BJ (cell line): Measurements from ENCODE around the gene MGST3. TPM values are rescaled to one million over a fixed set of nuclear protein-coding genes. Genes with fewer than 3 reads are reported as not detected.

Experiments used
- CTCF ChIA-PET: fragments of 350-600 bp; formaldehyde crosslinking; extraction: SDS; loops from one replicate; lab custom pipeline; 2021; ENCODE audit warnings: antibody characterized with exemption, inconsistent platforms; lab: Yijun Ruan, JAX
- POLR2A ChIA-PET: fragments of 300-600 bp; sonication (Branson Sonifier 250); formaldehyde crosslinking; extraction: SDS; loops from one replicate; lab custom pipeline; 2021; ENCODE audit warnings: antibody characterized with exemption; lab: Charles Lee
- DNase-seq: peaks from one replicate; pipeline ENCODE4 v3.0.0-alpha.2; 2011; ENCODE audit warnings: low read depth
- H3K27me3 ChIP-seq: 2 replicates; pipeline ENCODE4 v1.6.0; 2011; ENCODE audit warnings: low read length; ENCODE audit not compliant: control insufficient read depth, insufficient read depth
- H3K36me3 ChIP-seq: 2 replicates; pipeline ENCODE4 v1.5.1; 2011; ENCODE audit warnings: low read length; ENCODE audit not compliant: control insufficient read depth, insufficient read depth
- H3K4me3 ChIP-seq: 2 replicates; pipeline ENCODE4 v1.5.1; 2011; ENCODE audit warnings: low read depth, mild to moderate bottlenecking, control low read depth, low read length
- polyA plus RNA-seq: library from polyadenylated mRNA; depleted of rRNA; stranded (reverse); fragments of >200 nt; gene quantifications from 2 replicates; pipeline ENCODE4 v1.2.3, GENCODE V29; 2011
- TF ChIP-seq, protein P1 (sequence below): IDR thresholded peaks from 2 replicates; pipeline ENCODE4 v1.5.1; 2011; ENCODE audit warnings: low read depth, mild to moderate bottlenecking, control low read depth, inconsistent platforms, low read length, moderate library complexity; ENCODE audit not compliant: insufficient read depth

Gene MGST3
- polyA plus RNA-seq, 1 experiment: 220 TPM

DNA sequence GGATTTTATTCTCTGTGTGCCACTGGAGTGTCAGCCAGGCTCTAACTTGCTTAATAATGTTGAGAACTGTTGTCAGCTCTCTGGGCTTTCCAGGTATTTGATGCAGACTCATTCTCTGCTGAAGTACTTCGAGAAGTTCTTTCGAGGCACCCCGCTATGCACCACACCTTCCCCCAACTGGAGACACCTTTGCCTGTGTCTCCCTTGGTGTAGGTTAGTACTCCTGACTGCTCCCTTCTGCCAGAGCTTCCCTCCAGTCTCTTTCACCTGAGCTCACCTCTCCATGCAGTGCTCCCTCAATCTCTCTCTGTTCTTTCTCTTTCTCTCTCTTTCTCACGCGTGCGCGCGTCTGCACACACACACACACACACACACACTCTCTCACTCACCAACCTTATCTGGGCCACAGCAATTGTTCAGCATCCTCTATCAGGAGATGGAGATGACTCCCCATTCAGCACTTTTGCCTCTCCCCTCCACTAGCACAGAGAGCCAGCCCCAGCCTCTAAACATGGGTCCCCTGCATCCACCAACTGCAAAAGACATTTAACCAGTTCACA is 14.0 kb upstream of the MGST3 start:
- CTCF ChIA-PET: interaction anchor here (0.7 kb wide), 1 partner anchor 81 kb away, joined by 3 read pairs; the partner anchor contains the start of gene ALDH9A1

DNA sequence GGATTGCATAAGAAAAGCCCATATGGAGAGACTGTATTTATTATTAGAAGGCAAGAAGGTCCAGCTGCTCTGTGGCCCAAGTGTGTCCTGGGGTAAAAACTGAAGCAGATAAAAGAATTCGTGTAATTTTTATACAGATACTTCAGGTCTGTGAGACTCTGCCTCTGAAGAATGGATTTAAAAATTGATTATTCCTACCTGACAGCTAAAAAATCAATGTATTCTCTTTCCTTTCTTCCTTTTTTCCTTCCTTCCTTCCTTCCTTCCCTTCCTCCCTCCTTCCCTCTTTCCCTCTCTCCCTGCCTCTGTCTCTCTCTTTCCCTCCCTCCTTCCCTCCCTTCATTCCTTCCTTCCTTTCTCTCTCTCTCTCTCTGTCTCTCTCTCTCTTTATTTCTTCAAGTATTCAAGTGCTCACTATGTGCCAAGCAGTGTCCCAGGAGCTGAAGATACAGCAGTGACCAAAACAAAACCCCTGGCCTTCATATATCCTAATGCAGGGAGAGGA is 11.3 kb upstream of the MGST3 start:
- CTCF ChIA-PET: no interaction called here
- POLR2A ChIA-PET: no interaction called here
- no peak overlapping the region for H3K4me3 ChIP-seq
- TF ChIP-seq, protein P1, sequence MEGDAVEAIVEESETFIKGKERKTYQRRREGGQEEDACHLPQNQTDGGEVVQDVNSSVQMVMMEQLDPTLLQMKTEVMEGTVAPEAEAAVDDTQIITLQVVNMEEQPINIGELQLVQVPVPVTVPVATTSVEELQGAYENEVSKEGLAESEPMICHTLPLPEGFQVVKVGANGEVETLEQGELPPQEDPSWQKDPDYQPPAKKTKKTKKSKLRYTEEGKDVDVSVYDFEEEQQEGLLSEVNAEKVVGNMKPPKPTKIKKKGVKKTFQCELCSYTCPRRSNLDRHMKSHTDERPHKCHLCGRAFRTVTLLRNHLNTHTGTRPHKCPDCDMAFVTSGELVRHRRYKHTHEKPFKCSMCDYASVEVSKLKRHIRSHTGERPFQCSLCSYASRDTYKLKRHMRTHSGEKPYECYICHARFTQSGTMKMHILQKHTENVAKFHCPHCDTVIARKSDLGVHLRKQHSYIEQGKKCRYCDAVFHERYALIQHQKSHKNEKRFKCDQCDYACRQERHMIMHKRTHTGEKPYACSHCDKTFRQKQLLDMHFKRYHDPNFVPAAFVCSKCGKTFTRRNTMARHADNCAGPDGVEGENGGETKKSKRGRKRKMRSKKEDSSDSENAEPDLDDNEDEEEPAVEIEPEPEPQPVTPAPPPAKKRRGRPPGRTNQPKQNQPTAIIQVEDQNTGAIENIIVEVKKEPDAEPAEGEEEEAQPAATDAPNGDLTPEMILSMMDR: no peak
- H3K36me3 ChIP-seq: no peaks in the 10 kb centered on the region
- 0 out of 2 replicates have a peak, but pooled peaks cover 3% of the 10 kb centered on the region for H3K27me3 ChIP-seq
- no peak for DNase-seq

More for the DNA sequence above, 14.0 kb upstream of the MGST3 start:
- POLR2A ChIA-PET: no interaction called here
- Histone ChIP-seq H3K4me3 (no peak overlapping the region), H3K36me3 (no peaks in the 10 kb centered on the region), H3K27me3 (0 out of 2 replicates have a peak, but pooled peaks cover 1% of the 10 kb centered on the region)
- DNase-seq: no peak
- TF ChIP-seq, protein P1: no peak

DNA sequence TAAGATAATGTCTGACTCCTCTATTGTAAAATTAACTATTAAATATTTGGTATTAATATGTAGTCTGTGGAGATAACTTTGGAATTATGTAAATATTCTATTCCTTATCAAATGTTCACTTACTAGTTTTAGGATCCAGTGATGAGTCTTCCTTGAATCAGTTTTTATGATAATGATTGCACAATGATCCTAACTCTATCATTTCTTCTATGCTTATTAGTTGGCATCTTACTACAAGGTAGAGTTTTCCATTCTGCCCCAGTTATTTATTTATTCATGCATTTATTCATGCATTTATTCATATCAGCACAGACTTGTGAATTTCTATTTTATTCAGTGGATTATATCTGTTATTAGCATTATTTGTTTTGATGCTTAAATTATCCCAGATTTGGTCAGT is 7.4 kb upstream of the MGST3 start:
- 0 out of 2 replicates have a peak, but pooled peaks cover 3% of the 10 kb centered on the region for H3K27me3 ChIP-seq
- ChIA-PET POLR2A (no interaction called here), CTCF (interaction anchor here (0.6 to 0.9 kb wide), 3 partner anchors 17 to 229 kb away, joined by 3 to 4 read pairs (median 3); no protein-coding TSS in a partner anchor)
- DNase-seq: no peak
- H3K4me3 ChIP-seq: no peak overlapping the region
- TF ChIP-seq, protein P1: no peak
- no peaks in the 10 kb centered on the region for H3K36me3 ChIP-seq

- ChIA-PET POLR2A (no interaction called here), CTCF (interaction anchor here (0.9 kb wide), 1 partner anchor 18 kb away, joined by 3 read pairs; no protein-coding TSS in a partner anchor)
- no peak for DNase-seq
- 0 out of 2 replicates have a peak, but pooled peaks cover 3% of the 10 kb centered on the region for H3K27me3 ChIP-seq
- no peak overlapping the region for H3K4me3 ChIP-seq
- no peaks in the 10 kb centered on the region for H3K36me3 ChIP-seq
- TF ChIP-seq, protein P1: no peak
Measured at GRCh38 chr1:165624441-165624840, 6.6 kb upstream of the MGST3 start.

DNA sequence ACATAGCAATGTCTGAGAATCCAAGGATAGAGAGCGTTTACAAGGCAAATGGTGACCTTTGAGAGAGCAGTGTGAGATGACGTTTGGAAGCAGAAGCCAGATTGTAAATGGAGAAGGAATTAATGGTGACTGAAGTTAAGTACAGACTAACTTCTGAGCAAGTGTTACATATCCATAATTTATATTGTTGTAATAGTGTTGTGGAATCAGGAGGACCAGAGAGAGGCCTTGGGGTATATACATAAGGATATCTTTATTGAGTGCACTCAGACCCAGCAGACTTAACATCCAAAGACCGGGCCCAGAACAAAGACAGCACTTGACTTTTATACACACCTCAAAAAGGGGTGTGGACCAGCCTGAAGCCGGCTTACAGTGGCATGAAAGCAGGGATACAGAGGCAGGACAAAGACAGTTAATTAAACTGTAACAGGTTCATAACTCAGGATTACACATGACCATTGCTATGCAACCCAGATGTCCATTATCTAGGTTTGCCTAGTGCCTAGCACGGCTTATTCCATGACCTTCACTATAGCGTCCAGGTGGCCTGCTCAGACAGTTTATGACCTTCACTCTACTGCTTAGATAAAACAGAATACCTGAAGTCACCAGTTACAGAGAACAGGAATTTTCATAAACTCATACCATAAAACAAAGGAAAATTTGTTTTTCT is 2.7 kb upstream of the MGST3 start:
- H3K36me3 ChIP-seq: no peaks in the 10 kb centered on the region
- CTCF ChIA-PET: no interaction called here
- H3K4me3 ChIP-seq: no peak overlapping the region
- POLR2A ChIA-PET: no interaction called here
- no peak for DNase-seq
- 0 out of 2 replicates have a peak, but pooled peaks cover 3% of the 10 kb centered on the region for H3K27me3 ChIP-seq
- TF ChIP-seq, protein P1: no peak
